ENCODE data around the gene TAGLN3.

The TAGLN3 gene

DNA sequence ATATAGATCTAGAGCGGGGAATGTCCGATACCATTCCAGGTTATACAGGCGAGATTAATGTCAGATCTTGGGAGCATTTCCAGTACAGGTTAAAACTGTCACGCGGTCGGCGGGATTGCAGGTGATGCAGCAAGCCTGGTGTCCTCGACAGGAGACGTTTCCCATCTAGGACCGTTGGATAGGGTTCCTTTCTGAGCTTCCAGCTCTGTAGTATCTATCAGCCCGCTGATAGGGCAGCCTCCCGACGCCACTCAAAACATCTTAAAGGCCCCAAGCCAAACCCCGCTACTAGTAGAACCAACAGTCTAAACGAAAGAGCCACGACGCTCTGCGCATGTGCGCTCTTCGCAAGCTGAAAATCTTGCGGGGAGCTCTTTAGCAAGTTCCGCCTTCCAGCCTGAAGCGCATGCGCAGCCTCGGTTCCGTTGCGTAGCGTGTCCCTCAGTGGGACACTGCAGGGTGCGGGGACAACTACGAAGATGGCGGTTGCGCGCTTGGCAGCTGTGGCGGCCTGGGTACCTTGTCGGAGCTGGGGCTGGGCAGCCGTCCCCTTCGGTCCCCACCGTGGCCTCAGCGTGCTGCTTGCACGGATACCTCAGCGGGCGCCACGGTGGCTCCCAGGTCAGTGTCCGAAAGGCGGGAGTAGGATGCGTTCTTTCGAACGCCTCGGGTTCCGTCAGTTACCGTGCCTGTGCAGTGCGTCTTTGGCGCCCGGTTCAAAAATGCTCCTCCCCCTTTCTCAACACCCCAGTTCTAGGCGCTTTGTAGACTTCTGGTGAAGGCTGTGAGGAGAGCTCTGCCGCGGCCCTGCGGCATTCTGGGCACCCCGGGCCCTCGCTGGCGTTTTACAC is 19.9 kb upstream of the TAGLN3 start, which contains the start of gene ABHD10:
ABHD10 (plus strand) TSS at position 444 of the 851 bp plus-strand sequence; CDS start at position 480, 36 bp downstream.
- DNase-seq (ENCODE audit: low read depth in 3 of 3): peak; percentile 93 to 96 (median 95)

DNA sequence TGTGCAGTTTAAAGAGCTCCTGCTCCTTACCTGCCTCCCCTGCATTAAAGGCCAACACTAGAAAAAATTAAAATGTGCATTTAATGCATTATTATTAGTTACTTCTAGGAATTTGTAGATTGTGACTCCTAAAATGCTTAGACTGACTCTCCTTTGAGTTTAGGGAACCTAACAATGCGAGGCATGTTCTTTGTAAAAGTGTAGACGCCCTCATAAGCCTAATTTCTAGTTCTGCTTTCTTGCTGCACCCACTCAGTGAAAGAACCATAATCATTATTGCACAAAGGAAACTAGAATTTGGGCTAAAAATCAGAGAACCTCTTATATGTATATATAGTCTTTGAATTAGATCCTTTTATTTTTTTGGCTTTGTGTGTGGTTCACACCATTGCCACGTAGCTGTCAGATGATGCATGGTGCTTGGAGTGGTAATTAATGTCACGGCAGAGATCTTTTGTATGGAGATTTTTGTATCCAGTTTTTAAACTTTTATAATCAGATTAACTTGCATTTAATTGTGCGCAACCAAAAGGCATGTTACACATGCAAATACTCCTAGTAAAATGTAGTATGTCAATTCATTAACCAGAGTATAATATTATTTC is 19.2 kb upstream of the TAGLN3 start:
- no peak for DNase-seq (ENCODE audit: low read depth in 3 of 3)

DNA sequence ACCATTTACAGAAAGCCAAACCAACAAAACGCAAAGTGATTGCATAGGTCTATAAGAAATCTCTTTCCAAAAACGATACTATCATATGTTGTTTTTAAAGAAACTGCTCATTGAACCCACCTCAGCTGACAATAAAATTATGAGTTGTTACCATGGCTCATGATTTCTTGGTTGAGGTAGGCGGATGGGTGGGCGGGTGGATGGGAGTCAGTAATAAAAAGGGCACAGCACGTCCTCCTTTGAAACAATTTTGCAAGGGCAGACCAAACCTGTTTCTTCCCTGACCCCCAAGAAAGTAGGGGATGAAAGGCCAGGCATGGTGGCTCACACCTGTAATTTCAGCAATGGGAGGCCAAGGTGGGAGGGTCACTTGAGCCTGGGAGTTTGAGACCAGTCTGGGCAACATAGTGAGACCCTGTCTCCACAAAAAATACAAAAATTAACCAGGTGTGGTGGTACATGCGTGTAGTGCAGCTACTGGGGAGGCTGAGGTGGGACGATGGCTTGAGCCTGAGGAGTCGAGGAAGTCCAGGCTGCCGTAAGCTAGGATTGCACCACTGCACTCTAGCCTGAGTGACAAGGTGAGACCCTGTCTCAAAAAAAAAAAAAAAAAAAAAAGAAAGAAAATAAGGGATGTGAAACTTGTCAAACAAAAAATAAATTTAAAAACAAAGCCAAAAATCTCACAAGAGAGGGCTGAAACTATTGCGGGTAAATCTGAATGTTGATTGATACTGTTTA is 17.8 kb upstream of the TAGLN3 start:
- no peak for DNase-seq (ENCODE audit: low read depth in 3 of 3)

DNA sequence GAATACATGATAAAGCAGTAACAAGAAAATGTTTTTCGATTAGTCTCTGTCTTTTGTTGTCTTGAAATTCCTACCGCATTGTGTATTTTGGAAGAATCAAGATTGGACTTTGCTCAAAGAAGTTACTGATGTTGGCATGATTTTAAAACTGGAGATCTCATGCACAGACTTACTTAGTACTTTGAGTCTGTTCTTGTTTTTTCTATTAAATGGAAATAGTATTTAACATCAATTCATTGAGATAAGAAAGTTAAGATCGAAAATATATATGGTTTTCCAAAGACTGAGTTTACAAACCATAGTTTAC is 17.3 kb upstream of the TAGLN3 start:
- no peak for DNase-seq (ENCODE audit: low read depth in 3 of 3)

DNA sequence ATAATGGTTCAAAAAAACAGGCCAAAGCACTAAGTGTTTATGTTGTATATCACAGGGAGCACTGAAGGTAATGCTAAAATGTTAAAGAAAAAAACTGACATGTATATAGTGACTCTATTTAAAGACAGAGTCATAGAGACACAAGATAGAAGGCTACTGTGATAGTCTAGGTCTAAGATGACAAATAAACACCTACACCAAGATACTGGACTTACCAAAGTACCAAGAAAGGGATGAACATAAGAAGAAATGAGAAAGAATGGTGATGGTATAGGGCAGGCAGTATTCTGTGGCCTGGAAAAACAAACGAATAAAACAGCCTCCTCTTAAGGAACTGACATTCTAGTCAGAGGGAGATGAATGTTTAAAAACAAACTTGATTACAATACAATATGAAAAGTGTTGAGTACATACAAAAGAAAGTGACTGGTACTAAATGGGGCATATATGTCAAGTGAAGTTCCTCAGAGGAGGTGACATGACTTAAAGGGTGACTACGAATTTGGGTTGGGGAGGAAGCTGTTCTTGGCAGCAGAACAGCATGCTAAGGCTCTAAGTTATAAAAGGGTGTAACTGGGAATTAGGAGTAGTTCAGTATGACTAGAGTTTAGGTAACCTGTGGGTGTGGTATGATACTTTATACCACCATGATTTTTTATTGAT is 14.0 kb upstream of the TAGLN3 start:
- DNase-seq (ENCODE audit: low read depth in 3 of 3): no peak

DNA sequence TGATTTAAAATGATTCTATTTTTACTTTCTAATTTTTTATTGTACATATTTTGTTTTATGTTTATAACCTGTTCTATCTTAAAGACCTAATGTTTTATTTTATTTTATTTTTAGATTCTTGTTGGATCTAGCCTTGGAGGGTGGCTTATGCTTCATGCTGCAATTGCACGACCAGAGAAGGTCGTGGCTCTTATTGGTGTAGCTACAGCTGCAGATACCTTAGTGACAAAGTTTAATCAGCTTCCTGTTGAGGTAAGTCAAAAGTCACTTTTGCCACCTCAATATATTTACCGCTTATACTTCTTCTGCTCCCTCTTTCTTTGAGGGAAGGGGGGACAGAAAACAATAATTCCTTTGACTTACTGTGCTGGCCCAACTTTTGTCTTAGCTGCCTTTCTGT is 11.9 kb upstream of the TAGLN3 start:
- DNase-seq (ENCODE audit: low read depth in 3 of 3): no peak

DNA sequence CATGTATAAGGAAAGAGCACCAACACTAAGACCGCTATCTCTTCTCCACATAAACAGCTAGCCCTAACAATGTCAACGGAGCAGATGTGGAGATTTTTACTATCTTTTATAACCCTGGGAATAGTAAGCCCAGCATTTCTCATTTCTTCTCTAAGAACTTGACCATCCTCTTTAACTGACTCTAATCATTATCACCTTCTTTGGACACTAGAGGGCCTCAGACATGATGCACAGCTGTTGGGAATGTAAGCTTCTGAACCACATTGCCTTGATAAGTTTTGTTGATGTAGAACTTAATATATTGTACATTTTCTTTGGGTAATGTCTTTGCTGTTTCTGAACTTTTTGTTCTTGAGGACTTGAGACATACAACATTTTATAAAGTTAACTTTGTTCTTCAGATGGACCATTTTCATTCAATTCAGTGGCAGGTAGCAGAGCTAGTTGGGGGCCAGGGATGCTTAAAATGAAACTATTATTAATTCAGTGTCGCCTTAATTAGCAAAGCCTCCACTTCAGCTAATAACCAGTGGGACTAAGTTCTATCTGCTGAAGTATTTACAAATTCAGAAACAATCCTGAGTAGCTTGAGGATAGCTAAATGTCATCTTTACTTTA is 9.6 kb upstream of the TAGLN3 start:
- DNase-seq (ENCODE audit: low read depth in 3 of 3): no peak

DNA sequence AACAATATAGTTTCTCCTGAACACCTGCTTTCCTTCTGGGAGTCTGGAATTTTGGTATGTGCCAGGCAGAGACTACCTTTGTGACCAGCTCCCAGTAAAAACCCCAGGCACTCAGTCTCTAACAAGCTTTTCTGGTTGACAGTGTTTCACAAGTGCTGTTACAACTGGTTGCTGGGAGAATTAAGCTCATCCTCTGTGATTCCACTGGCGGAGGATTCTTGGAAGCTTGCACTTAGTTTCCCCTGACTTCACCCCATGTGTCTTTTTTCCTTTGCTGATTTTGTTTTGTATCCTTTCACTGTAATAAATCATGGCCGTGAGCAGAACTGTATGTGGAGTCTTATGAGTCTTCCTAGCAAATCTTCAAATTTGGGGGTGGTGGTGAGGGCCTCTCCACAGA is 5.7 kb upstream of the TAGLN3 start:
- DNase-seq (ENCODE audit: low read depth in 3 of 3): no peak

DNA sequence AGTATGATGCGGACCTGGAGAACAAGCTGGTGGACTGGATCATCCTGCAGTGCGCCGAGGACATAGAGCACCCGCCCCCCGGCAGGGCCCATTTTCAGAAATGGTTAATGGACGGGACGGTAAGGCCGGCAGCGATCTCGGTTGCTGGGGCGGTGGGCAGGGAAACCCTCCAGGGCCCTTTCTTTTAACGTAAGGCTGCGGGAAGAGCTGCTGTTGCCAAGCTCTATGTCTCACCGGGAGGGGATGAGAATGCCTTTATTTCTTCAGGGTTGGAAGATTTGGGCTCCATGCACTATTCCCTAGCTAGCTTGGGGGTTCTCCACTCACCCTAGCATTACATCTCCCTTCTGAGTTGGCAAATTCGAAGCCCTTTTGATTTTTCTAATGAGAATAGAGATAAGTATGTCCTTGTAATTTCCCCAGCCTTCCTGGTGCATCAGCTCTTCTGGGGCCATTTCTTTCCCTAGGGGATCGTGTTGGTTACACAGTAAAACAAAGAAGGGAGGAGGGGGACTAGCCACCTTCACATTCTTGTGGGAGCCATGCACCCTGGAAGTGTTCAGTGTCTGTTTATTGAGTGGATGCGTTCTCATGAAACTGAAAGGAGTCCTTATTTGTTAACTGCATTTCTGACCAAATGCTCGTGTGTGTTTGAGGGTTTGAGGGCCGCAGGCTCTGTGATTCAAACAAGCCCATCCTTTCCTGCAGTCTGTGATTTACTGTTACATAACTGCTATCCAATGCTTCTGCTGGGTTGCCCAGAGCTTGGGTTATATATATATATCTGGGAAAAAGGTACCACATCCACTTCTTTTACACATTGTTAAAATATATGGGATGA is 982 bp downstream of the TAGLN3 start:
- no peak for DNase-seq (ENCODE audit: low read depth in 3 of 3)

DNA sequence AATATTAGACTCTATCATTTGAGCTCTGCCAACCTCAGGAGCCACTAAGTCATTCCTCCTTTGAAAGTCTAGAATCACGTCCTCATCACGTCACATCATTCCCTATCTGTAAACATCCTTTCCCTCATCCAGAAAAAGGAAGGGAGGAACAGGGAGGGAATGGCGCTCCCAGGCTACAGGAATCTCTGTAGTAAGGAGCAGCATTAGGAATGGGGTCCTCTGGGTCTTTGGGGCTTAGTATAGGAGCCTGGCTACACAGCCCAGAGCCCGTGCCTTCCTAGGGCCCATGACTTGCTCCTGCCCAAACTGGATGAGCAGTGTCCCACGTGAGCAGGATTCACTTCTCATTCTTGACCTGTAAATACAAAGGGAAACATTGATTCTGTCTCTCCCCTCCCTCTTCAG is 1.6 kb downstream of the TAGLN3 start:
- DNase-seq (ENCODE audit: low read depth in 3 of 3): no peak

DNA sequence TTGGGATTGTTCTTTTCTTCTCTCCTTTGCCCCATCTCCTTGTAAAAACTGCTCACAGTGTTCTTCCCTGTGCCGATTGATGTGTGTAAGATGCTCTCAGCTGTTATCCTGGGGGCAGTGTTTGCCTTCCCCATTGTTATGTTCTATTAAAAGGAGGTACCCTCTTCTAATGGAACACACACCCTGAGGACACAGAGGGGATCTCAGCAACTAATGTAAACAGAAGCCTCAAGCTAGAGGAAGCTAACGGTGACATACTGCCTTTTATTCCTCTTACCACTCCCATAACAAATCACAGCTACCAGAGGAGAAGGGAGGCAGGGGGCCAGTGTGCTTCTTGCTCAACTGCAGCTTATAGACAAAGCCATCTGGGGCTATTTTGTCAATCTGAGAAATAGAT is 2.2 kb downstream of the TAGLN3 start:
- DNase-seq (ENCODE audit: low read depth in 3 of 3): no peak

DNA sequence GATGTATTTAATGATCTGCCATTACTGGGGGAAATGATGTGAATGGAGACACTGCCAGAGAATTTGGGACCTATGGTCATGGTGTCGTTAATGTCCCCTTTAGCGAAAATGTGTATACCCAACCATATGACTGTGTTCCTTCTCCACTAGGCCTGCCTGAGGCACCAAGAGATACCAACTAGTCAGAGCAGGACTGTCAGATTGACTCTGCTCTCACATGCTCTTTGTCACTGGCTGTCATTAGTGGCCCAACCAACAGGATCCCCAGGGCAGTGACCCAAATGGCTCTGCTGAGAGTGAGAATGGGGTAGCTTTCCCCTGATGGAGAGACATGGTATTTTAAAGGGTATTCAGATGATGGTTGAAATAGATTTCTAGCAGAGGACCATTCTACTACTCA is 2.8 kb downstream of the TAGLN3 start:
- no peak for DNase-seq (ENCODE audit: low read depth in 3 of 3)

DNA sequence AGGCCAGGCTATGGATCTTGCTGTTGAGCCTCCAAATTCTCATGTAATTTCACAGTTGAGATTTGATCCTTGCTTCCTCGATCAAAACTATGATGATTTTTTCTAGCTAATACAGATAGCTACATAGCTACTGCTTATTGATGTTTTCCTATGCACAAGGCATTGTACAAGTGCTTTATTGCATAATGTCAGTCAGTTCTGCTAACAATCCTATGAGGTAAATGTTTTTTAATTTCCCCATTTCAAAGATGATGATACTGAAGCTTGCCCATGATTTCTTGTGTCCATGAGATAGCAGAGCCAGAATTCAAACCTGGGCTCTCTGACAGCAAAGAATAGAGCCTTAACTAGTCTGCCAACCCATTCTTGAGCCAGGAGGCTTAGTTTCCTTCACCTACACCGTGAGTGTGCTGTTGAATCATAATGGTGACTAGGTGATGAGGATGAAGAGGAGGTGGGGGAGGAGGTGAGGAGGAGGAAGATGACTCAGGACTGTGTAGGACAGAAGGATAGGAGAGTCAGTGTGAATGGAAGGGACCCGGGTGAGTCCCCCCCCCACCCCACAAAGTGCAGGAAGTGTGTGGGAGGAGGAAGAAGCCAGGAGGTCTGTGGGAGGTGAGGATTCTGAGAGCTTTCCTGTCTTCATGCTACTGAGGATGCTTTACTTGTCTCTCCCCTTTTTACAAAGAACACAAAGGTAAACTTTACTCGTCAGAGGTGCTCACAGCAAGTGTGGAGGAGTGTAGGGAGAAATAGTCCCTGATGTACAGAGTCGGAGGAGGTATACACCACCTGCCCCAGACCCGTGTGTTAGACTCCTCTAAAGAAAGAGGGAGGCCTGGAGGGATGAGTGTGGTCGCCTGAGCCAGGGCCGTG is 3.6 kb downstream of the TAGLN3 start:
- DNase-seq (ENCODE audit: low read depth in 3 of 3): peak in 1 of 3 donors; percentile 29

DNA sequence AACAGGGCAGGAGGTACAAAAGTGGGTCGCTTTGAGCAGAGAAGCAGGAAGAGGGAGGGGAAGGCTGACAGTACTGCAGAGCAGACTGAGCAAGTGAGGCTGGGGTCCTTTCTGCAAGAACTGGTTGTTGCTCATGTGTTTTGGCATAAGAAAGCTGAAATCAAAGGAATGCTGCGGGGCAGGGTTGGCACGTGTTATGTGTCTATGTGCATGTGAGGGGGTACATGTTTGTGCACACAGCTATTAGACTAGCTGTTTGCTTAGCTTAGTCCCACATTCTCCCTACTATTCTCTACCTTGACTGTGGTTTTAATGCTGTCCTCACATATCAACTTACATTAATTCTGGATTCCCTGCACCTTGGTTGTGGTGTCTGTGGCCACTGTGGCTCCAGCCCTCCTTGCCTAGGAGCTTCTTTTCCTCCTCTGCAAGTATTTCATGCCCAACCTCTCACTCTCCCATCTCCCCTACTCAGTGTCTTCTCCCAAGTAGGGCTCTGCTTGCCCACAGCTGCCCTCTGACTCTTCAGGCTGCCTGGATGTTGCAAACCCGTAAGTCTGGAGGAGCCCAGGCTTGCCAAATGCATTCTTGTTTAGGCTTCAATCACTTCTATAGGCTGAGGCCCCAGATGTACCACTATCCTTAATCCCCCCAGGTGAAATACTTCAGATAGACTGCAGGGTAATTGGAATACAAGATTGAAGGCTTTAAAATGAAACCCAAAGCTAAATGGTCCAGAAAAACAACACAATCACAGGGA is 4.8 kb downstream of the TAGLN3 start:
- DNase-seq (ENCODE audit: low read depth in 3 of 3): no peak

DNA sequence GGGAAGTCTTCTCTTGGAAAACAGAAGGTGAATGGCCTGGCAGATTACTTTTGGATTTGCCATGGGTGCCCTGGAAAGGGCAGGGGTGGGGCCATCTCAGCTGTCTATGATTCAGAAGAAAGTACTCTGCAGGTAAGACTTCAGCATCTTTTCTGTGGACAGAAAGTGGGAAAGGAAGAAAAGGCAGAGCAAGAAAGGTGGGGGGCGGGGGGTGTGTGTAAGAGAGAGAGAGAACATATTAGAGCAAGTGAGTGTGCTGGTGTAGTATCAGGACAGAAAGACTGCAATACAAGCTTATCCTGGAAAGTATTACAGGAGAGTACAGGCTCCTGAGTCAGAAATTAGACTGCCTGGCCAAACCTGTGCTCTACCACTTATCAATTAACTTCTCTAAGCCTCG is 5.5 kb downstream of the TAGLN3 start:
- no peak for DNase-seq (ENCODE audit: low read depth in 3 of 3)

DNA sequence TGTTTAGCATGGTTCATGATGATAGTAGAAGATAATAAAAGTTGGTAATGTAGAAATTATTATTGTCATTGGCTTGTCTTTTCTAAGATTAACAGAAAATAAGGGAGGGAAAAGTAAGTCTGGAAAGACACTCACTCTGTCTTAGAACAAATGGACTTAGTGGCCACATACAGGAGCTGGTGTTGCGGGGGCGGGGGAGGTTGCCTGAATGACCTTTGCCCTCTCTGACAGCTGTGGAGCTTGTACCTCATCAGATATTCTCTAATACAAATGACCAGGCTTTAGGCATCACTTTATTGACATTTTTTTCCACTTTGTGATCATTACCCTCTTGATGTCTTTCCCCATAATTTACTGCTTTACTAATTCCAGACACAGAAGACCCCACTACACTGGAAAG is 5.9 kb downstream of the TAGLN3 start:
- DNase-seq (ENCODE audit: low read depth in 3 of 3): no peak

DNA sequence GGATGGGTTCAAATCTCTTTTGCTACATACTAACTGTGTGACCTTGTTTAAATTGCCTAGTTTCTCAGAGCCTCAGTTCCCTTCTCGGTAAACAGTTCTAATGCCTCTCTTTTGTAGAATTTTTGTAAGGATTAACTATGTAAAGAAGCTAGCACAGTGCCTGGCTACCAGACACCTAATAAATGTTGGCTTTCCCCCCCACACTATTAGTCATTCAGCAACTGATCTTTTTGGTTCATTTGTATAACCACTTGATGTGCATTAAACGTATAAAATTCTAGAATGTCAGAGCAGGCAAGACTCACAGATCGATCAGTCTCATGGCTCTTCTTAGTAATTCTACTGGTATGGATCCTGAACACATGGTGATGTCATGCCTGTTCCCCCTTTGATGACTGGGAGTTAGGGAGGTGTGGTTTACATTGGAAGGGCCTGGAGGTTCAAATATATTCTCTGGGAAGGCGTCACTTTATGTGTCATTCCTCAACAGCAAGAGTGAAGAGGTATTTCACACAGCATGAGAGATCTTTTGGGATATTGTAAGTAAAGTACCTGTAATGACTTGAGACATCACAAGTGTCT is 6.5 kb downstream of the TAGLN3 start:
- DNase-seq (ENCODE audit: low read depth in 3 of 3): no peak

DNA sequence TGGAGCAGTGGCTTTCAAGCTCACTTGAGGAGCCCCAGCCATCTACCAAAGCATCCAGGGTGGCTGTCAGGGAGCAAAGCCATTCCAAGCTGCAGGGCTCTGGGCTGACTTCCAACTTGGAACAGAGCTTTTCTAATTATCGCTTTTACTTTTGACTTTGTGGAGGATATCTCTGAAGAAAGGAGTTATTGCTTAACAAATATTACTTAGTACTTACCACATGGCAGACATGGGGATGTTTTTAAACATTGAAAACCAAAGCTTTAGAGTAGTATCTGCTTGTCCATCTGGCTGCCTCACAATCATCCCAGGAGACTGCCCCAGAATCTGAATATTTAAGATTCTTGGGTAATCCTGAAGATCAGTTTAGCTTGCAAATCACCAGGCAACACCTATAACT is 8.9 kb downstream of the TAGLN3 start:
- DNase-seq (ENCODE audit: low read depth in 3 of 3): no peak

DNA sequence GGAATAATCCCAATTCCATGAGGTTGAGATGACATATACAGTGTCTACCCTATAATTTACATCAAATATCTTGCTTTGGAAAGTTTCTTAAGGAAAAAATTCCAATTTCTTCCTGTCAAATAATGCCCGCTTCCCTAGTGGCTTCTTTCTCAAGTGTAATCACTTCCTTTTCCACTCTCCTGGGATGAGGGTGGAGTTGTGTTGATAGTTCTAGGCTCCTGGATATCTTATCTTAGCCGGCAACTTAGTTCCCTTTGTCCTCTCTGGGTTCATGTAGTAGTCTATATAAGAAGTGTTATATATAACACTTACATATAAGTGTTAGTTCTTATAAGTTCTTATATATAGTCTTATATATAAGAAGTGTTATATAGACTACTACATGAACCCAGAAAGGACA is 10.9 kb downstream of the TAGLN3 start:
- DNase-seq (ENCODE audit: low read depth in 3 of 3): no peak

Data from stimulated activated CD4-positive, alpha-beta T cell treated with anti-CD3 and anti-CD28 coated beads, TNF-alpha, amount 100 ng/mL, for 48 hours (primary cell).